Measurements from ENCODE around the gene NUDT16L1.

Gene NUDT16L1

GRCh38 chr16:4697848-4698291, 4.5 kb downstream of the NUDT16L1 start:
- peaks cover 78% of the 10 kb centered on the region for H3K36me3 ChIP-seq (ENCODE audit: control insufficient read depth, insufficient read depth, low read length)
- H3K27ac ChIP-seq (ENCODE audit: low read depth, low read length) = no peak overlapping the region
- no peak overlapping the region for H3K9ac ChIP-seq (ENCODE audit: low read length)
- no peak overlapping the region for H3K4me3 ChIP-seq (ENCODE audit: low read depth, low read length)
- no peaks in the 10 kb centered on the region for H3K9me3 ChIP-seq (ENCODE audit: control insufficient read depth, insufficient read depth, low read depth, low read length)
- H3K27me3 ChIP-seq (ENCODE audit: control insufficient read depth, insufficient read depth, low read length) = no peaks in the 10 kb centered on the region
- peaks cover 3% of the 10 kb centered on the region; the same call in 1 of the 2 replicates for H3K4me1 ChIP-seq (ENCODE audit: control insufficient read depth, insufficient read depth, low read length)

DNA sequence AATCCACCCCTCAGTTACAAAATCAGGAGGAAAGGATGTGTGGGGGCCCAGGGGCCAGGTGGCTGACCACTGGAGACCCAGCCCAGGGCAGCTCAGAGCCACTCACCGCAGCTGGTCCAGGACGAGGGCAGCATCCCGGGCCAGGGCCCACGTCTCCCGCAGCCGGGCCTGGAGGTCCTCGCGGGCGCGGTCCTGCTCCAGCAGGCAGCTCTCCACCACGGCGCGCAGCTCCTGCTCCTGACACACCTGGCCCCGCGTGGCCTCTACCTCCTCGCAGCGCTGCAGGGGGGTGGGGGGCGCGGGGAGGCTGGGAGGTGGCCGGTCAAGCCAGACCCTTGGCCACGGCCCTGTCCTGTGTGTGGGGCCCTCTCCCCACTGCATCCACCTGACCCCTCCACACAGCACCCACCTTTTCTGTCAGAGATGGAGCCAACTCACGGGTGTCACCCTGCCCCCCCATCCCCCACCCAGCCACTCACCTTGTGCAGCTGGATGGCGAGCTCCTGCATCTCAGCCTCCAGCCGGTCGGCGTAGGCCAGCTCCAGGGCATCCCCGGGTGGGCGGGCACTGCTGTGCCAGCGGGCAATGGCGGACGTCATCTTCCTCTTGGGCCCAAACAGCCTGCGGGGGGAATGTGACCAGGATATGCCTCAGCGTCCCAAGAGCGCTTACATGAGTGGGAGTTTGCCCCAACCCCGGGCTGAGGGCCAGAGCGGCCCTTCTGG, 5.1 kb downstream of the NUDT16L1 start:
- no peak overlapping the region for H3K4me3 ChIP-seq (ENCODE audit: low read depth, low read length)
- peaks cover 80% of the 10 kb centered on the region for H3K36me3 ChIP-seq (ENCODE audit: control insufficient read depth, insufficient read depth, low read length)
- no peaks in the 10 kb centered on the region for H3K27me3 ChIP-seq (ENCODE audit: control insufficient read depth, insufficient read depth, low read length)
- no peak overlapping the region for H3K27ac ChIP-seq (ENCODE audit: low read depth, low read length)
- H3K4me1 ChIP-seq (ENCODE audit: control insufficient read depth, insufficient read depth, low read length) = no peaks in the 10 kb centered on the region
- H3K9me3 ChIP-seq (ENCODE audit: control insufficient read depth, insufficient read depth, low read depth, low read length) = no peaks in the 10 kb centered on the region
- no peak overlapping the region for H3K9ac ChIP-seq (ENCODE audit: low read length)

- H3K9me3 ChIP-seq (ENCODE audit: control insufficient read depth, insufficient read depth, low read depth, low read length) = no peaks in the 10 kb centered on the region
- H3K4me3 ChIP-seq (ENCODE audit: low read depth, low read length) = no peak overlapping the region
- no peak overlapping the region for H3K9ac ChIP-seq (ENCODE audit: low read length)
- peaks cover 86% of the 10 kb centered on the region for H3K36me3 ChIP-seq (ENCODE audit: control insufficient read depth, insufficient read depth, low read length)
- H3K27ac ChIP-seq (ENCODE audit: low read depth, low read length) = no peak overlapping the region
- H3K4me1 ChIP-seq (ENCODE audit: control insufficient read depth, insufficient read depth, low read length) = no peaks in the 10 kb centered on the region
- no peaks in the 10 kb centered on the region for H3K27me3 ChIP-seq (ENCODE audit: control insufficient read depth, insufficient read depth, low read length)
Measured at GRCh38 chr16:4699046-4699556, 5.7 kb downstream of the NUDT16L1 start.

DNA sequence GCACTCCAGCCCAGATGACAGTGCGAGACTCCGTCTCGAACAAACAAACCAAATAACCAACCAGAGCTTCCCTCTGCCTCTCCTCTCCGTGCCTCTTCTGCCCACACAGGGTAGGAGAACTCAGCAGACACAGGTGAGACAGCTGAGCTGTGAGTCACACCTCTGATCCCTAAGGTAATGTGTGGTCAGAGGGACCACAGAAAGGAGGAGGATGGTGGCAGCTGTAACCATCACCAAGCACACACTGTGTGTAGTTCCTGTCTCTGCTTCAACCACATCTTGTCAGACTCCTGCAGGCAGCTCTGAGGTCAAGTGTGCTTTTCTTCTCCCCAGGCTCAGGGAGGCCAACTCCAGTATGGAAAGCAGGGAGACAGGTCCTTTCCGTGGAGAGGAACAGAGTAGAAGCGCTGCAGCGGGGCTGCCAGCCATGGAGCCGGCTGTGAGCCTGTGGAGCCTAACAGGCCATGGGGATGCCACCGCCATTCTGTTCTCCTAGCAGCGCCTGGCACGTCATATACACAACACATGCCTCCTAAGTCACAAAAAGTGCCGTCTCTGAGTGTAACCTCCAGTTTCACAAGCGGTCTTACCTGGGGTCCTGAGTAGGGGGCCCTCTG, 7.1 kb downstream of the NUDT16L1 start:
- Histone ChIP-seq H3K9me3 (ENCODE audit: control insufficient read depth, insufficient read depth, low read depth, low read length) (no peaks in the 10 kb centered on the region), H3K9ac (ENCODE audit: low read length) (no peak overlapping the region), H3K36me3 (ENCODE audit: control insufficient read depth, insufficient read depth, low read length) (peaks cover 93% of the 10 kb centered on the region), H3K4me3 (ENCODE audit: low read depth, low read length) (no peak overlapping the region), H3K27me3 (ENCODE audit: control insufficient read depth, insufficient read depth, low read length) (no peaks in the 10 kb centered on the region), H3K4me1 (ENCODE audit: control insufficient read depth, insufficient read depth, low read length) (no peaks in the 10 kb centered on the region), H3K27ac (ENCODE audit: low read depth, low read length) (no peak overlapping the region)

GRCh38 chr16:4700997-4701743, 7.8 kb downstream of the NUDT16L1 start:
- Histone ChIP-seq H3K4me1 (ENCODE audit: control insufficient read depth, insufficient read depth, low read length) (no peaks in the 10 kb centered on the region), H3K9ac (ENCODE audit: low read length) (no peak overlapping the region), H3K36me3 (ENCODE audit: control insufficient read depth, insufficient read depth, low read length) (peaks cover 88% of the 10 kb centered on the region), H3K4me3 (ENCODE audit: low read depth, low read length) (no peak overlapping the region), H3K27me3 (ENCODE audit: control insufficient read depth, insufficient read depth, low read length) (no peaks in the 10 kb centered on the region), H3K9me3 (ENCODE audit: control insufficient read depth, insufficient read depth, low read depth, low read length) (no peaks in the 10 kb centered on the region), H3K27ac (ENCODE audit: low read depth, low read length) (no peak overlapping the region)

DNA sequence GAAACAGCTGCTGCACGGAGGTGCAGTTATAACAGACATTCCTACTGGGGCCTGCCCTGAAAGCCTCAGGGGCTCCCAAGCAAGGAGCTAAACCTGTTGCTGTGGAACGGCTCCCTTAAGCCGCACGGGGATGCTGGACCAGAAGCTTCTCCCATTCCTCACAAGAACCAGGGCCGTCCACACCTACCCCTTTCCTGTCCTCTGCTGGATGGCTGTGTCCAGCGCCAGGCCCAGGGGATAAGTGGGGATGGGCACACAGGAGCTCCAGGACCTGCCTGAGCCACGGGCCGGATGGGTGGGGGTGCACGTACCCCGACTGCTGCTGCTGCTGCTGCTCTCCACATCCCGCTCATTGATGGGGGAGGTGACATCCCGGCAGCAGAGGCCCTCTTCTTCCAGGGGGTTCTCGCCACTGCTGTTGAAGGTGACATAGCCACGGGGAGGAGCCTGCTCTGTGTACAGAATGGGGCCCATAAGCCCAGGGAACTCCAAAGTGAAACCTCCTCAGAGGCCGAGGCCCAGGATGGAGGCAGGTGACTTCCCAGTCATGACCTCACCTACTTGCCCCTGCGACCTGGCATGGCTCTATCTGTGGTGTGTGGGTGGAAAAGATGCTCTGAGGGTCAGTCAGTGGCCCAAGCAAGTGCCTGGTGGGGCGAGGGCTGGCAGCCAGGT, 8.6 kb downstream of the NUDT16L1 start:
- Histone ChIP-seq H3K4me1 (ENCODE audit: control insufficient read depth, insufficient read depth, low read length) (no peaks in the 10 kb centered on the region), H3K4me3 (ENCODE audit: low read depth, low read length) (no peak overlapping the region), H3K36me3 (ENCODE audit: control insufficient read depth, insufficient read depth, low read length) (peaks cover 88% of the 10 kb centered on the region), H3K9me3 (ENCODE audit: control insufficient read depth, insufficient read depth, low read depth, low read length) (no peaks in the 10 kb centered on the region), H3K27me3 (ENCODE audit: control insufficient read depth, insufficient read depth, low read length) (no peaks in the 10 kb centered on the region), H3K9ac (ENCODE audit: low read length) (no peak overlapping the region), H3K27ac (ENCODE audit: low read depth, low read length) (no peak overlapping the region)

DNA sequence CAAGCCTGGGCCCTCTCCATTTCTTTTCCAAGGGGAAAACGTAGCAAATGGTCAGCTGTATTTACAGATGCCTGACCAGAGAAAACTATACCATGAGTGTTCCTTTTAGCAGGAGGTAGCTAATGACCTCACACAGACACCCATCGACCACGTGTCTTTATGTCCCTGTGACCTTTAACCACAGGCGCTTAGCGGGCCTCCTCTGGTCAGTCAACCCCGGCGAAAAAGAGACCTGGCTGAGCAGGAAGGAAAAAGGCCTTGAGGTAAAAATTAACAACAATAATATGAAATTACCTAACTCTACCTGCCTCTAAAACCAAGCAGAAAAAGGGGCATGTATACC, 9.1 kb downstream of the NUDT16L1 start:
- Histone ChIP-seq H3K9me3 (ENCODE audit: control insufficient read depth, insufficient read depth, low read depth, low read length) (no peaks in the 10 kb centered on the region), H3K27ac (ENCODE audit: low read depth, low read length) (no peak overlapping the region), H3K36me3 (ENCODE audit: control insufficient read depth, insufficient read depth, low read length) (peaks cover 88% of the 10 kb centered on the region), H3K4me1 (ENCODE audit: control insufficient read depth, insufficient read depth, low read length) (no peaks in the 10 kb centered on the region), H3K27me3 (ENCODE audit: control insufficient read depth, insufficient read depth, low read length) (no peaks in the 10 kb centered on the region), H3K4me3 (ENCODE audit: low read depth, low read length) (no peak overlapping the region), H3K9ac (ENCODE audit: low read length) (no peak overlapping the region)

GRCh38 chr16:4703906-4704305, 10.5 kb downstream of the NUDT16L1 start:
- H3K27ac ChIP-seq (ENCODE audit: low read depth, low read length) = no peak overlapping the region
- no peak overlapping the region for H3K9ac ChIP-seq (ENCODE audit: low read length)
- no peak overlapping the region for H3K4me3 ChIP-seq (ENCODE audit: low read depth, low read length)

DNA sequence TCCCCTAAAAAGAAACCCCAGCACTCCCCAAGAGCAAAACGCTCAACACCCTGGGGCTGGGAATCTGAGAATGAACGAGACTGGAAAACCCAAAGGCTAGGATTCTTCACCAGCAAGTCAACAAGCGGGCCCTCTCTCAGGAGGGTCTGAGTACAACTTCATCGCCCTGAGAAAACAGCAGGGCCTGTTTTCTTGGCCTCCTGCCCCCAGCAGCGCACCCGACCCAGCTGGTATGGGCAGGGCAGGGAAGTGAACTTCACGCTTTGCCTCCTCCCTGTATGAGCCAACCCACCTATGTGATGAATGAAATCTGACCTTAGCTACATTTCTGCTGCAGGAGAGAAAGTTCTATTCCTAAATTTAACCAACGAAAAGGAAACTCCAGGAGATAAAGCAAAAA, 11.1 kb downstream of the NUDT16L1 start:
- H3K27me3 ChIP-seq (ENCODE audit: control insufficient read depth, insufficient read depth, low read length) = no peaks in the 10 kb centered on the region
- H3K9me3 ChIP-seq (ENCODE audit: control insufficient read depth, insufficient read depth, low read depth, low read length) = no peaks in the 10 kb centered on the region
- no peak overlapping the region for H3K9ac ChIP-seq (ENCODE audit: low read length)
- H3K4me1 ChIP-seq (ENCODE audit: control insufficient read depth, insufficient read depth, low read length) = no peaks in the 10 kb centered on the region
- H3K36me3 ChIP-seq (ENCODE audit: control insufficient read depth, insufficient read depth, low read length) = peaks cover 72% of the 10 kb centered on the region
- H3K4me3 ChIP-seq (ENCODE audit: low read depth, low read length) = no peak overlapping the region
- H3K27ac ChIP-seq (ENCODE audit: low read depth, low read length) = no peak overlapping the region

More at GRCh38 chr16:4703906-4704305, 10.5 kb downstream of the NUDT16L1 start:
- H3K4me1 ChIP-seq (ENCODE audit: control insufficient read depth, insufficient read depth, low read length) = no peaks in the 10 kb centered on the region
- H3K9me3 ChIP-seq (ENCODE audit: control insufficient read depth, insufficient read depth, low read depth, low read length) = no peaks in the 10 kb centered on the region
- peaks cover 75% of the 10 kb centered on the region for H3K36me3 ChIP-seq (ENCODE audit: control insufficient read depth, insufficient read depth, low read length)
- H3K27me3 ChIP-seq (ENCODE audit: control insufficient read depth, insufficient read depth, low read length) = no peaks in the 10 kb centered on the region

GRCh38 chr16:4704913-4705312, 11.6 kb downstream of the NUDT16L1 start:
- H3K27ac ChIP-seq (ENCODE audit: low read depth, low read length) = no peak overlapping the region
- H3K36me3 ChIP-seq (ENCODE audit: control insufficient read depth, insufficient read depth, low read length) = peaks cover 72% of the 10 kb centered on the region
- H3K4me3 ChIP-seq (ENCODE audit: low read depth, low read length) = no peak overlapping the region
- no peaks in the 10 kb centered on the region for H3K4me1 ChIP-seq (ENCODE audit: control insufficient read depth, insufficient read depth, low read length)
- no peak overlapping the region for H3K9ac ChIP-seq (ENCODE audit: low read length)
- no peaks in the 10 kb centered on the region for H3K9me3 ChIP-seq (ENCODE audit: control insufficient read depth, insufficient read depth, low read depth, low read length)
- H3K27me3 ChIP-seq (ENCODE audit: control insufficient read depth, insufficient read depth, low read length) = no peaks in the 10 kb centered on the region
